CD4-positive, alpha-beta T cell (primary cell): ENCODE data around the gene HOXA5. TPM values are rescaled to one million over a fixed set of nuclear protein-coding genes. Genes with fewer than 3 reads are reported as not detected.

Experiments
- ATAC-seq: fragments of 200-7000 bp; cut with Tn5 transposase; one replicate; pipeline ENCODE4 v1.10.0; 2022; ENCODE audit warnings: mild to moderate bottlenecking; ENCODE audit not compliant: poor library complexity
- CTCF ChIA-PET: fragments of 350-600 bp; sonication (Branson Sonifier 250); formaldehyde crosslinking; loops from one replicate; lab custom pipeline; 2021; ENCODE audit warnings: antibody characterized with exemption, inconsistent platforms; lab: Charles Lee
- POLR2A ChIA-PET: fragments of 350-600 bp; sonication (Branson Sonifier 250); formaldehyde crosslinking; loops from one replicate; lab custom pipeline; 2021; ENCODE audit warnings: antibody characterized with exemption, inconsistent platforms; lab: Charles Lee
- DNase-seq, 14 experiments: peaks; one replicate each; pipeline ENCODE4 v3.0.0-alpha.2; 2013 to 2020; ENCODE audit warnings: mixed read lengths in 2 of 14
- H3K27ac ChIP-seq, 2 donors: one replicate each; pipeline versions ENCODE4 v1.5.1 to v1.7.0; 2013; ENCODE audit warnings: low read length in 2 of 2, low read depth in 1 of 2, mild to moderate bottlenecking in 1 of 2
- H3K27me3 ChIP-seq, 2 experiments: 1 replicate in 1 of 2; 2 replicates in 1 of 2; pipeline versions ENCODE4 v1.6.1 to v1.7.0; 2013; ENCODE audit warnings: low read length in 2 of 2, control low read depth in 1 of 2, mild to moderate bottlenecking in 1 of 2, moderate library complexity in 1 of 2; ENCODE audit not compliant: insufficient read depth in 2 of 2, control insufficient read depth in 1 of 2
- H3K36me3 ChIP-seq: one replicate; pipeline ENCODE4 v1.6.1; 2013; ENCODE audit warnings: low read length, control low read depth; ENCODE audit not compliant: insufficient read depth
- H3K4me1 ChIP-seq: one replicate; pipeline ENCODE4 v1.6.1; 2013; ENCODE audit warnings: low read length, control low read depth; ENCODE audit not compliant: insufficient read depth
- H3K4me3 ChIP-seq: one replicate; pipeline ENCODE4 v1.5.1; 2013; ENCODE audit warnings: mild to moderate bottlenecking, low read length, moderate library complexity
- H3K9me3 ChIP-seq, 2 experiments: 1 replicate in 1 of 2; 2 replicates in 1 of 2; pipeline versions ENCODE4 v1.6.1 to v1.7.0; 2013; ENCODE audit warnings: low read length in 2 of 2, mild to moderate bottlenecking in 2 of 2, control low read depth in 1 of 2, moderate library complexity in 1 of 2; ENCODE audit not compliant: control insufficient read depth in 1 of 2, insufficient read depth in 1 of 2
- H3K27ac Mint-ChIP-seq: one replicate; pipeline ENCODE4 v1.8.0; 2020; ENCODE audit warnings: mixed read lengths
- H3K27me3 Mint-ChIP-seq: one replicate; pipeline ENCODE4 v1.8.0; 2021; ENCODE audit warnings: mixed read lengths
- H3K36me3 Mint-ChIP-seq: one replicate; pipeline ENCODE4 v1.8.0; 2021; ENCODE audit warnings: low read depth, mixed read lengths
- H3K4me1 Mint-ChIP-seq: one replicate; pipeline ENCODE4 v1.8.0; 2021; ENCODE audit warnings: low read depth, mixed read lengths
- H3K4me3 Mint-ChIP-seq: one replicate; pipeline ENCODE4 v1.8.0; 2020; ENCODE audit warnings: mild to moderate bottlenecking, mixed read lengths
- H3K9me3 Mint-ChIP-seq: one replicate; pipeline ENCODE4 v1.8.0; 2020; ENCODE audit warnings: mixed read lengths
- CTCF ChIP-seq: fragments of 200-600 bp; IDR thresholded peaks from one replicate; pipeline ENCODE4 v1.8.0; 2022; ENCODE audit warnings: antibody characterized with exemption, mild to moderate bottlenecking
- intact Hi-C, 2 experiments: fragments of 100-400 bp; cut with DNase I in 1 of 2; cut with micrococcal nuclease in 1 of 2; formaldehyde crosslinking; loops; one replicate each; pipeline versions ENCODE4 v1.15.1 to v1.9.0; 2023 to 2025; cut with DNase I, micrococcal nuclease
- total RNA-seq, 174 experiments: library from RNA in 2 of 174; stranded (reverse) in 2 of 174; gene quantifications; one replicate each; pipeline ENCODE4 v1.2.3 and lab custom pipeline; 2021 to 2026

Gene HOXA5
- total RNA-seq, 2 experiments from 2014 or later: not detected

- peaks cover 24% of the 10 kb centered on the region for H3K4me1 Mint-ChIP-seq
- H3K27ac Mint-ChIP-seq: no peak overlapping the region
- no peaks in the 10 kb centered on the region for H3K9me3 Mint-ChIP-seq
- H3K4me3 Mint-ChIP-seq: no peak overlapping the region
- intact Hi-C loops: no loop called here
- peaks cover 73 to 90% of the 10 kb centered on the region in 2 experiments for H3K27me3 ChIP-seq
- H3K36me3 Mint-ChIP-seq: no peaks in the 10 kb centered on the region
- H3K9me3 ChIP-seq: peaks cover 0 to 49% of the 10 kb centered on the region in 2 experiments
- no peak overlapping the region for H3K27ac ChIP-seq
- no peak for ATAC-seq
- peaks cover 36% of the 10 kb centered on the region for H3K4me1 ChIP-seq
- no peak for TF ChIP-seq CTCF
- peaks cover 96% of the 10 kb centered on the region for H3K27me3 Mint-ChIP-seq
- CTCF ChIA-PET: interaction anchor here (0.6 to 2.0 kb wide), 18 partner anchors 7 to 1311 kb away, joined by 3 to 17 read pairs (median 6); no protein-coding TSS in a partner anchor
- POLR2A ChIA-PET: interaction anchor here (3.5 kb wide), 1 partner anchor 8 kb away, joined by 14 read pairs; no protein-coding TSS in a partner anchor
- no peaks in the 10 kb centered on the region for H3K36me3 ChIP-seq
- no peak overlapping the region for H3K4me3 ChIP-seq
- peak in 1 of 14 experiments; percentile 31 for DNase-seq
Measured at GRCh38 chr7:27180431-27181420, 37.2 kb upstream of the HOXA5 start.

- H3K9me3 Mint-ChIP-seq: no peaks in the 10 kb centered on the region
- CTCF ChIA-PET: interaction anchor here (0.6 to 2.0 kb wide), 19 partner anchors 8 to 1310 kb away, joined by 3 to 17 read pairs (median 5); no protein-coding TSS in a partner anchor
- ATAC-seq (peak; percentile 78), DNase-seq (peak in 11 of 14 experiments; percentile 41 to 85 (median 56))
- POLR2A ChIA-PET: no interaction called here
- peaks cover 18% of the 10 kb centered on the region for H3K4me1 Mint-ChIP-seq
- H3K27me3 Mint-ChIP-seq: peaks cover 96% of the 10 kb centered on the region
- H3K27ac Mint-ChIP-seq: no peak overlapping the region
- H3K27me3 ChIP-seq: peaks cover 73 to 90% of the 10 kb centered on the region in 2 experiments
- peaks cover 28% of the 10 kb centered on the region for H3K4me1 ChIP-seq
- H3K4me3 Mint-ChIP-seq: peak overlapping the region; percentile 57
- intact Hi-C loops: loop anchor here in 1 of 2 experiments (5.0 kb wide), 1 partner anchor 1227 kb away; no protein-coding TSS in a partner anchor
- no peaks in the 10 kb centered on the region for H3K36me3 Mint-ChIP-seq
- H3K4me3 ChIP-seq: no peak overlapping the region
- H3K36me3 ChIP-seq: no peaks in the 10 kb centered on the region
- no peak overlapping the region for H3K27ac ChIP-seq
- peak; percentile 90 for TF ChIP-seq CTCF
- peaks cover 0 to 48% of the 10 kb centered on the region in 2 experiments for H3K9me3 ChIP-seq
Measured at GRCh38 chr7:27179503-27180430, 36.3 kb upstream of the HOXA5 start.

- POLR2A ChIA-PET: no interaction called here
- peaks cover 76 to 92% of the 10 kb centered on the region in 2 experiments for H3K27me3 ChIP-seq
- H3K27ac Mint-ChIP-seq: no peak overlapping the region
Measured at GRCh38 chr7:27179030-27179429, 35.5 kb upstream of the HOXA5 start.

More at GRCh38 chr7:27179030-27179429, 35.5 kb upstream of the HOXA5 start:
- Mint-ChIP-seq H3K27me3 (peaks cover 96% of the 10 kb centered on the region), H3K4me1 (peaks cover 15% of the 10 kb centered on the region), H3K9me3 (no peaks in the 10 kb centered on the region), H3K36me3 (no peaks in the 10 kb centered on the region), H3K4me3 (no peak overlapping the region)
- DNase-seq (no peak), ATAC-seq (no peak)
- H3K36me3 ChIP-seq: no peaks in the 10 kb centered on the region
- peaks cover 29% of the 10 kb centered on the region for H3K4me1 ChIP-seq
- intact Hi-C loops: loop anchor here in 1 of 2 experiments (5.0 kb wide), 1 partner anchor 1227 kb away; no protein-coding TSS in a partner anchor
- TF ChIP-seq CTCF: no peak
- CTCF ChIA-PET: interaction anchor here (0.7 to 2.0 kb wide), 11 partner anchors 8 to 1310 kb away, joined by 3 to 17 read pairs (median 7); no protein-coding TSS in a partner anchor
- no peak overlapping the region for H3K4me3 ChIP-seq
- no peak overlapping the region for H3K27ac ChIP-seq
- H3K9me3 ChIP-seq: peaks cover 0 to 51% of the 10 kb centered on the region in 2 experiments
